HG02571 (cell line): ENCODE data around the gene SPTBN2.

ENCODE experiments used
- ATAC-seq: cut with Tn5 transposase; IDR thresholded peaks from one replicate; pipeline ENCODE4 v1.9.1; 2021; ENCODE audit warnings: mild to moderate bottlenecking, moderate library complexity; ENCODE audit not compliant: unreplicated experiment

Gene SPTBN2

GRCh38 chr11:66705587-66706335 lies 23.3 kb downstream of the SPTBN2 start:
- ATAC-seq, result no peak

GRCh38 chr11:66704659-66705360 lies 24.2 kb downstream of the SPTBN2 start:
- no peak for ATAC-seq

GRCh38 chr11:66701432-66702240 lies 27.4 kb downstream of the SPTBN2 start:
- no peak for ATAC-seq

GRCh38 chr11:66700742-66701141 lies 28.3 kb downstream of the SPTBN2 start:
- ATAC-seq, result no peak

GRCh38 chr11:66700337-66700736 lies 28.7 kb downstream of the SPTBN2 start:
- no peak for ATAC-seq

- no peak for ATAC-seq
Measured at GRCh38 chr11:66698491-66698890, 30.5 kb downstream of the SPTBN2 start.

GRCh38 chr11:66697988-66698387 lies 31.0 kb downstream of the SPTBN2 start:
- no peak for ATAC-seq

- no peak for ATAC-seq
Measured at GRCh38 chr11:66696146-66696545, 32.9 kb downstream of the SPTBN2 start.

- ATAC-seq, result no peak
Measured at GRCh38 chr11:66694732-66695207, 34.2 kb downstream of the SPTBN2 start.

GRCh38 chr11:66694056-66694410 lies 35.0 kb downstream of the SPTBN2 start:
- no peak for ATAC-seq

GRCh38 chr11:66693356-66694055 lies 35.5 kb downstream of the SPTBN2 start:
- no peak for ATAC-seq

GRCh38 chr11:66692871-66693331 lies 36.1 kb downstream of the SPTBN2 start:
- ATAC-seq, result no peak

GRCh38 chr11:66692446-66692845 lies 36.6 kb downstream of the SPTBN2 start:
- no peak for ATAC-seq

- no peak for ATAC-seq
Measured at GRCh38 chr11:66691311-66691980, 37.6 kb downstream of the SPTBN2 start.

- ATAC-seq, result no peak
Measured at GRCh38 chr11:66689661-66690590, 39.1 kb downstream of the SPTBN2 start.

GRCh38 chr11:66688561-66689534 lies 40.2 kb downstream of the SPTBN2 start:
- ATAC-seq, result no peak

- no peak for ATAC-seq
Measured at GRCh38 chr11:66687831-66688281, 41.2 kb downstream of the SPTBN2 start.
